Measurements from ENCODE around the gene ANXA8. TPM values are rescaled to one million over a fixed set of nuclear protein-coding genes. Genes with fewer than 3 reads are reported as not detected.

ANXA8 gene
- total RNA-seq: 0.30 TPM in 1 of 2 replicates, not detected in the other

DNA sequence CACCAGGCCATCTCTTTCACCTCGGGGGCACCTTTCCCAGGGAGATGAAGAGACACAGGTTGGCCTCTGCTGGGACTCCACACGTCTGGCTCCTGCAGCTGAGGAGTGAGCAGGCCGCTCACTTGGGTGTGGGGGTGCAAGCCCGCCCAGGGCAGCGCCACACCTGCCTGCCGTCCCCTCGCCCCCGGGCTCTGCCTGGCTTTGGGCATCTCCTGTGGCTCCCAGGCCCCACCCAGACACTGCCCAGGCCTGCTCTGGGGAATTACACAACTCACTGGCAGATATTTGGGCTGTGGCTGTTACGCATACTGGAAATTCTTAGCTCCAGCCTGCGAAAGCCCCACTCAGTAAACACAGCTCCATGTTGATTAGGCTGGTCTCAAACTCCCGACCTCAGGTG is at the start of gene ANXA8:
Gene ANXA8, minus strand, starts transcription at position 193 of the 400 bp plus-strand sequence. Its CDS starts 182 bp downstream, at position 11.

DNA sequence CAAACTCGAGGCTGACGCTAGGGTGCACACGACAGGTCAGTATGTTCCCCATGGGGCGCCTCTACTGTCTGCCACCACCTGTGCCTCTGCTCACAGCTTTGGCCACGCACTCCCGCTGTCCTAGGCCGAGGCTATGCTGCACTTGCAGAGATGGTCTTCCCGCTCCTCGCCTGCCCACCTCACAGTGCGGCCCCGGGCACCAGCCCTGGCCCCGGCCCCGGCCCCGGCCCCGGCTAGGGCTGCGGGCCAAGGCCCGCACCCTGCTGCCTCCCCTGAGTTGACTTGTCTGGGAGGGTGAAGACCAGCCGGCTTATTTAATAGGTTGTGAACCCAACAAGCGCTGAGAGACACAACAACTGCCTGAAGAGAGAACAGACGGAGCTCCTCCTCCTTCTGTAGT is 39.6 kb upstream of the ANXA8 start, which contains the start of gene AGAP9:
Gene AGAP9, minus strand, starts transcription at position 164 of the 400 bp plus-strand sequence. Its CDS starts 112 bp downstream, at position 52.

DNA sequence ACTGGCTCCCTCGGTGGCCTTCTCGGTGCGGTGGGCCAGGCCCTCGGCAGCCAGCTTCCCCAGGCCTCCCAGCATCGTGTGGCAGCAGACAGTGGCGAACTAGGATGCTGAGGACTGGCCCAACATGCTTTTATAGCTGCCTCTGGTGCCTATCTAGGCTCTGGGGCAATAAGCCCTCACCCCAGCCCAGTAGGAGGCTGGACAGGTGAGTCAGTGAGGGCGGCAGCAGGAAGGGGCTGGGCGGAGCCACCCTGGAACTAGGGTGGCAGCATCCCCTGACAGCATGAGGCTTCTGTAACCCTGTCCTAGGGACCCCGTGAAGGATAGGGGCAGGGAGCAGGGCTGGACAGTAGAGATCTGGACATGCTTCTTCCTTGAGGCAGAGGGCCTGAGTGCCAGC is 7.7 kb upstream of the ANXA8 start, which contains the start of gene FAM25G:
Gene FAM25G, minus strand, starts transcription at position 101 of the 400 bp plus-strand sequence. Its CDS starts 26 bp downstream, at position 75.

Other genes starting within 250 kb of the ANXA8 start
- under 0.01 TPM in 1 of 2 replicates, not detected in the other for gene GDF10, start 183.9 kb downstream of the ANXA8 start, total RNA-seq
- gene GDF2, start 161.7 kb downstream of the ANXA8 start, total RNA-seq: not detected in 2 replicates
- gene RBP3, start 135.8 kb downstream of the ANXA8 start, total RNA-seq: not detected in 2 replicates
- gene ZNF488, start 99.8 kb downstream of the ANXA8 start, total RNA-seq: 0.17 and 0.45 TPM in 2 replicates
- gene FAM25G, start 7.6 kb upstream of the ANXA8 start, total RNA-seq: not detected in 2 replicates
- 2.0 and 2.1 TPM in 2 replicates for gene AGAP9, start 39.5 kb upstream of the ANXA8 start, total RNA-seq

Measured in bronchus fibroblast of lung (primary cell).